MM.1S (cell line): ENCODE results near the gene ARF1.

ENCODE experiments used
- DNase-seq: peaks from one replicate; pipeline ENCODE4 v3.0.0-alpha.2; 2015
- H2AFZ ChIP-seq: fragments of 300-600 bp; sonication (generic); 2 replicates; pipeline ENCODE4 v1.6.0; 2016; ENCODE audit warnings: antibody characterized with exemption, low read length
- H3F3A ChIP-seq: fragments of 300-600 bp; sonication (generic); 2 replicates; pipeline ENCODE4 v1.6.1; 2016; ENCODE audit warnings: mild to moderate bottlenecking, antibody characterized with exemption, low read length, moderate library complexity, mixed read lengths; ENCODE audit not compliant: insufficient read depth
- H3K27ac ChIP-seq: fragments of 300-600 bp; sonication (generic); 2 replicates; pipeline ENCODE4 v1.5.1; 2016; ENCODE audit warnings: mild to moderate bottlenecking, low read length
- H3K27me3 ChIP-seq: fragments of 300-600 bp; sonication (generic); replicated peaks from 2 replicates; pipeline ENCODE4 v1.6.0; 2016; ENCODE audit warnings: low read length; ENCODE audit not compliant: insufficient read depth
- H3K36me3 ChIP-seq: fragments of 300-600 bp; sonication (generic); replicated peaks from 2 replicates; pipeline ENCODE4 v1.6.1; 2016; ENCODE audit warnings: mild to moderate bottlenecking, low read length, mixed read lengths; ENCODE audit not compliant: insufficient read depth
- H3K4me1 ChIP-seq: fragments of 300-600 bp; sonication (generic); 2 replicates; pipeline ENCODE4 v1.6.1; 2016; ENCODE audit warnings: low read length, mixed read lengths
- H3K4me2 ChIP-seq: fragments of 300-600 bp; sonication (generic); 2 replicates; pipeline ENCODE4 v1.6.0; 2016; ENCODE audit warnings: low read depth, low read length
- H3K4me3 ChIP-seq: fragments of 300-600 bp; sonication (generic); 2 replicates; pipeline ENCODE4 v1.5.1; 2016; ENCODE audit warnings: low read length, mixed read lengths
- H3K79me2 ChIP-seq: fragments of 300-600 bp; sonication (generic); 2 replicates; pipeline ENCODE4 v1.6.1; 2016; ENCODE audit warnings: mixed run types, low read length, mixed read lengths
- H3K9ac ChIP-seq: fragments of 300-600 bp; sonication (generic); 2 replicates; pipeline ENCODE4 v1.6.1; 2016; ENCODE audit warnings: low read length, mixed read lengths
- H3K9me2 ChIP-seq: fragments of 300-600 bp; sonication (generic); replicated peaks from 2 replicates; pipeline ENCODE4 v1.6.1; 2016; ENCODE audit warnings: mild to moderate bottlenecking, low read length, mixed read lengths; ENCODE audit not compliant: insufficient read depth
- H3K9me3 ChIP-seq: fragments of 300-600 bp; sonication (generic); replicated peaks from 2 replicates; pipeline ENCODE4 v1.6.1; 2016; ENCODE audit warnings: mild to moderate bottlenecking, low read length, mixed read lengths; ENCODE audit not compliant: insufficient read depth
- H4K20me1 ChIP-seq: fragments of 300-600 bp; sonication (generic); 2 replicates; pipeline ENCODE4 v1.6.1; 2016; ENCODE audit warnings: mild to moderate bottlenecking, low read length, moderate library complexity, mixed read lengths; ENCODE audit not compliant: insufficient read depth
- CTCF ChIP-seq: fragments of 300-600 bp; sonication (generic); IDR thresholded peaks from 2 replicates; pipeline ENCODE4 v1.5.1; 2016; ENCODE audit warnings: antibody characterized with exemption, low read length, mixed read lengths
- EZH2 ChIP-seq: fragments of 300-600 bp; sonication (generic); optimal IDR thresholded peaks from 2 replicates; pipeline ENCODE3; 2017; ENCODE audit warnings: low read depth, mild to moderate bottlenecking, antibody characterized with exemption, low read length, mixed read lengths
- EZH2phosphoT487 ChIP-seq: fragments of 300-600 bp; sonication (generic); IDR thresholded peaks from 2 replicates; pipeline ENCODE4 v1.6.1; 2018; ENCODE audit warnings: antibody characterized with exemption, low read length

ARF1 gene

GRCh38 chr1:228112167-228112566, 29.7 kb downstream of the ARF1 start:
- Histone ChIP-seq H3K4me3 (no peak overlapping the region), H3K79me2 (peaks cover 33% of the 10 kb centered on the region), H3K4me1 (peaks cover 28% of the 10 kb centered on the region), H3K4me2 (peak overlapping the region; percentile 54; the same call in 1 of the 2 replicates), H3F3A (peaks cover 19% of the 10 kb centered on the region), H3K27ac (peak overlapping the region; percentile 63; the same call in 1 of the 2 replicates), H4K20me1 (no peaks in the 10 kb centered on the region), H3K27me3 (no peaks in the 10 kb centered on the region), H2AFZ (peak overlapping the region; percentile 38), H3K9me3 (no peaks in the 10 kb centered on the region), H3K9ac (no peak overlapping the region), H3K9me2 (no peaks in the 10 kb centered on the region), H3K36me3 (0 out of 2 replicates have a peak, but pooled peaks cover 3% of the 10 kb centered on the region)
- peak; percentile 96 for DNase-seq
- TF ChIP-seq CTCF (no peak), EZH2 (no peak), EZH2phosphoT487 (no peak)

- H3K9ac ChIP-seq, result no peak overlapping the region
- H3K4me1 ChIP-seq, result peaks cover 26% of the 10 kb centered on the region
- 0 out of 2 replicates have a peak, but pooled peaks cover under 1% of the 10 kb centered on the region for H3K36me3 ChIP-seq
- H2AFZ ChIP-seq, result peak overlapping the region; percentile 38
- TF ChIP-seq EZH2phosphoT487, result no peak
- no peak for TF ChIP-seq CTCF
- TF ChIP-seq EZH2, result no peak
- no peaks in the 10 kb centered on the region for H3K27me3 ChIP-seq
- H3K4me2 ChIP-seq, result peak overlapping the region; percentile 54; the same call in 1 of the 2 replicates
- H3K4me3 ChIP-seq, result no peak overlapping the region
- H3K9me2 ChIP-seq, result no peaks in the 10 kb centered on the region
- DNase-seq, result no peak
- H3F3A ChIP-seq, result peaks cover 19% of the 10 kb centered on the region
- H4K20me1 ChIP-seq, result no peaks in the 10 kb centered on the region
- H3K27ac ChIP-seq, result peak overlapping the region; percentile 63; the same call in 1 of the 2 replicates
- no peaks in the 10 kb centered on the region for H3K9me3 ChIP-seq
- peaks cover 29% of the 10 kb centered on the region for H3K79me2 ChIP-seq
Measured at GRCh38 chr1:228112617-228113016, 30.1 kb downstream of the ARF1 start.

- Histone ChIP-seq H4K20me1 (no peaks in the 10 kb centered on the region), H3K27me3 (no peaks in the 10 kb centered on the region), H3K9me3 (no peaks in the 10 kb centered on the region), H3K9me2 (no peaks in the 10 kb centered on the region), H3K27ac (no peak overlapping the region), H3K4me1 (peaks cover 14% of the 10 kb centered on the region), H3K4me2 (no peak overlapping the region), H3K79me2 (peaks cover 9% of the 10 kb centered on the region), H3F3A (peaks cover 19% of the 10 kb centered on the region), H3K4me3 (no peak overlapping the region), H3K9ac (no peak overlapping the region), H3K36me3 (no peaks in the 10 kb centered on the region), H2AFZ (no peak overlapping the region)
- no peak for TF ChIP-seq EZH2phosphoT487
- no peak for DNase-seq
Measured at GRCh38 chr1:228114827-228115226, 32.3 kb downstream of the ARF1 start.

GRCh38 chr1:228117335-228117734, 34.8 kb downstream of the ARF1 start:
- Histone ChIP-seq H3K9me3 (no peaks in the 10 kb centered on the region), H3F3A (0 out of 2 replicates have a peak, but pooled peaks cover 3% of the 10 kb centered on the region), H3K27me3 (no peaks in the 10 kb centered on the region), H3K36me3 (no peaks in the 10 kb centered on the region), H3K27ac (no peak overlapping the region), H4K20me1 (no peaks in the 10 kb centered on the region), H3K4me3 (no peak overlapping the region), H3K4me2 (no peak overlapping the region), H3K9me2 (no peaks in the 10 kb centered on the region), H3K79me2 (no peaks in the 10 kb centered on the region), H3K4me1 (peaks cover 6% of the 10 kb centered on the region), H3K9ac (no peak overlapping the region), H2AFZ (no peak overlapping the region)
- TF ChIP-seq EZH2phosphoT487, result no peak
- TF ChIP-seq CTCF, result no peak
- no peak for TF ChIP-seq EZH2
- DNase-seq, result no peak
